ENCODE measurements around the gene GRM3.

The GRM3 gene

DNA sequence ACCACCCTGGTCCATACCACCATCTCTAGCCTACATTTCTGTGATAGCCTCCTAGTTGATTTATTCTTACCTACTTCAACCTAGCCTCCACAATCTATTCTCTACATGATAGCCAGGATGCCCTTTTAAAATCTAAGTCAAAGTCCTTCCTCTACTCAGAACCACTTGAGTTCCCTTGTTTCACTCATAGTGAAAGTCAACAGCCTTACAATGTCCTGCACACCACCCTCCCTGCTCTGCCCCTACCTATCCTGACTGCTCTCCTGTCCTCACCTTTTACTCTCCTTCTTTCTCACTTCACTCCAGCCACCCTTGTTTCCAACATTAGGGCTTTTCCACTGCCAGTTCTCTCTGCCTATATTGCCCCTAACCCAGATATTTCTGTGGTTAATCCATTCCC is 146.7 kb downstream of the GRM3 start:
- DNase-seq: no peak

DNA sequence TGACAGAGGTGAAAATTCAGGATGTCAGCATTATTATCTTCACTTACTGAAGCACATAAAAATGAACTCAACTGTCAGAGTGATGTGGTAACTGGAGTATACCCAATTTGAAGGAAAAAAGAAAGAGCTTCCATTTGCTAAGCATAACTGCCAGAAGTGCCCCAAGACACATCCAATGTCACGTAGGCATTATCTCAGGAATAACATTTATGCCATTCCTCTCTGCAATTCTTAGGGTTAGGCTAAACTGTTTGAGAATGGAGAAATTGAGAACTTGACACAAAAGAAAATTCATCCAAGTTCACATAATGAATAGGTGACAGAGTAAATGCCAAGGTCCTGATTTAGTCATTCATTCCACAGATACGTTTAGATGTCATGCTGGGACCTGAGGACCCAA is 148.6 kb downstream of the GRM3 start:
- peak; percentile 48 for DNase-seq

DNA sequence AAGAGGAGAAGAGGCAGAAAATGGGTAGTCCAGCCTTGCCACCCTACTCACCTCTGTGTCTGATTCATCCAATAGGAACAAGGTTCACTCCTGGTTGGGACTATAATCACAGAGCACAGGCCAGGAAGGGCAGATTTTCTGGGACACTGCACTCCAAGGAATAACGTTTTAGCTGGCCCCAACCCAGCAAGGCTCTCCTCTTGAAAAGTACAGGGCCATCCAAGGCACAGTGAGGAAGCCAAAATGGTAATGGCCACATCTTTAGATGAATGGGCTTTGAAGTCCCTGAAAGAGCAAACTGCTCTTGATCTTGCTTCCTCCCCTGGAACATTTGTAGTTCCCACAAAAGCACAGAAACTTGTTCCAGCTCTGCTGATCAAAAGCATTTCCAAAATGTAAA is 149.4 kb downstream of the GRM3 start:
- DNase-seq: no peak

DNA sequence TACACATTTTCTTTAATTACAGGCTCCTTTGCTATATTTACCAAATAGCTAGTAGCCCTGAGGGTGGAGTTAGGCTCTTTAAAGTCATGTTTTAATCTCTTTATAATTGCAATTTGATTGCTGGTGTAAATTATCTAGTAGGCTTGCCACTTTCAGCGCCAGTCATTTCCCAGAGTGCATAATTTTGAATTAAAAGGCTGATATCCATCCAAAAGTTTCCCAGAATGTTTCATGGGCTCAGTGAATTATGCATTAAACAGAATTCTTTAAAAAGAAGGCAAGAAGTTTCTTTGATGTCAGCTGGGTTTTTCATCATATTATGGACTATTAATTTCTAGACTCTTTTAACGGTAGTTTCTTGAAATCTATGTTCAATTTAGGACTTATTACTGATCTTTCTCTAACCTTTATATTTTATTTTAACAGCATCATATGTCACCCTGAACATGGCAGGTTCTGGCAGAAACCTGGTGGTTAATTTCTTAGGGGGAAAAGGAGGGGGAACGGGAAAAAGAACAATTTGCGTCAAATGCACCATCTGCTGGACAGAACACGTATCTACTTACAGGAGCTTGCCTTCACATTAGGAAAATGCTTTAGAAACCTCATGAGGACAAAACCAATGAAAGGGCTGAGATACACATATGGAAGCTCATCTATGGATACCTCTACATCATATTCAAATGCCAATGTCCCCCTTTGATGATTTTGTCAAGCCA is 171.1 kb downstream of the GRM3 start:
- peak; percentile 59 for DNase-seq

DNA sequence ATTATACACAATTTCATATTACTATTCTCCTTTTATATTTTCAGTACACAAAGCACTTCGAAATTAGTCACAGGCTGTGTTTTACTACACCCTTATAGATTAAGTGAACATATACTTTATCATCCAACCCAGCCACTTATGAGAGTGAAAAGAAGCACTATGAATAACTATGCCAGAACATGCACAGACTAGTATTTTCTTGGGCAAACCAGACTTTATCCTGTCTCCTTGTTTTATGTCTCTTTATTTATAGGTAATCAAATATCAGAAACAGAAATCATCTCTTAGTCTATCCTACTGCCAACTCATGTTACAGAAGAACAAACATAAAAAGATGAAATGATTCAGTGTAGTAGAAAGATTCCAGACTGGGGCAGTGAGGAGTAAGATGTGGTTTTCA is 171.8 kb downstream of the GRM3 start:
- DNase-seq: no peak

DNA sequence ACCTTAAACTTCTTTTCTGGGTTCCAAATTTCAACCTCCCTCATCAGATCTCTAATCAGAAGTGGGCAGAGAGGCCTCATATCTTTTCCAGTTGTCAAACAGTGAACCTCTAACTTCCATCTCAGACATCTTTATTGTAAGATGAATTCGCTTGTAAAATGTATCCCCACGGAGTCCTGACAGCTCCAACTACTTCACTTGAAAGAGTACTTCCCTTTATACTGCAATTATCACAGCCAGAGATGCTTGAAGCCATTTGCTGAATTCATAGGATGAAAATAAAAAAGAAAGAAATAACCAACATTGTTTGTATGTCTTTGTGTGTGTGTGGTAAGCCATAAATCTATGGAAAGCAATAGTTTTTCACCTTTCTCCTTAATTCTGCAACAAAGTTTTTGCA is 175.2 kb downstream of the GRM3 start:
- DNase-seq: no peak

DNA sequence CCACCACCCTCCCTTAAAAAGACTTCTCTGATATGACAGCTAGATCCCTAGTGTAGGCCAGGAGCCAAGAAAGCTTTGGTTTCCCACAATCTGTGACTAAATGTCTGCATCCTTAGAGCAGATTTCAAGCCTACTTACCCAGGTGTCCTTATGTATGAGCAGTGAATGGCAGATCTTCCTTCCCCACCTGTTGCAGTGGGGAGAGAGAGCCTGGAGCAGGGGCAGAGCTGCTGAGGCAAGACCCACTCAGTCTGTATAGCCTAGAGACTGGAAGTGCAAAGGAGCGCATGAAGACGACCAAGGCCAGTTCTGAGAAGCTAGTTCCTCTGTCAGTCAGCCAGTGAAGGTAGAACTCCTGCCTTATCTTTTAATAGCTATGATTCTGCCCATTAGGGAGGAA is 180.1 kb downstream of the GRM3 start:
- DNase-seq: no peak

DNA sequence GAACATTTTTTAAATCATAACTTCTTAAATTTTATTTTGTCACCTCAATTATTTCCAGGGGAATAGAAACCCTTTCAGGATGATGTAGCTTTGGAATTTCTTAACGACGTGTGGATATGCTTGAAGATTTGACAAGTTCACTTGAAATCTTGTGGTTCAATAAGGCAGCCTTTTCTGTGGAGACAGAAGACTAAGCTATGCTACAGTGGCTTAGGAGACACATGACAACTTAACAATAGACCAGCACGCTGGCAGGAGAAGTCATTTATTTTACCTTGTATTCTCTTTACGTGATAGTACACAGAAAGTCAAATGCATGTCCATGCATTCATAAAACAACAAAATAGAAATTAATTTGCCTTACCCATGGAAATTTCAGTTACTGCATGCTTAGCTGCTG is 181.6 kb downstream of the GRM3 start:
- DNase-seq: no peak

DNA sequence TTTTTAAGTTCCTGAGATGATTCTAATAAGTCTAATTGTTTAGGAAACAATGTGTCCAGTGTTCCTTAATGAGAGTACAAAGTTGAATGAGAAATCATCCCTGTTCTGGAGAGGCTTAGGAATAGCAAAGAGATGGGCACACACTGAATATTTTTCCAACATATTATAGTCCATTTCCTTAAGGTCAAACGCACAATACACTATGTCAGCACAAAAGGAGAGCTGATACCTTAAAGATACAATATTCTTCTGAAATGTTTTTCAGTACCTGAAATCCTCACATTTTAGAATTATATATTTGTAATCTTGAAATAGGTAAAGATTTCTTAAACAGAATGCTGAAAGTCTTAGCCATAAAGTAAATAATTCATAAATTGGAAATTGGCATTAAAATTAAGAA is 183.2 kb downstream of the GRM3 start:
- DNase-seq: no peak

DNA sequence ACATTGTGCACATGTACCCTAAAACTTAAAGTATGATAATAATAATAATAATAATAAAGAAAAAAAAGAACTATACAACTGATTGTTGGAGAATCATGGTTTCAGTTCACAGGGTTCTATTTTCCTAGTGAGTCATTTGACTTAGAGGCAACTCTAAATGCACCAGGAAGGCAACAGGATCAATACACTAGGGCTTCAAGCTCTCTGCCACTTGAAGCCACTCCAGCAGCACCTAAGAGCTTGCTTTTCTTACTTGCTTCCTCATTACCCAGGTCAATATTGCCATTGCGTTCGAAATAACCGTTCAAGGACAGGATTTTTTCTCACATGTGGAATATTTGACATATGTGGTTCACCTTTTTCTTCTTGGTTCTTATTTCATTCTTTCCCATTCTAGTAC is 189.7 kb downstream of the GRM3 start:
- no peak for DNase-seq

DNA sequence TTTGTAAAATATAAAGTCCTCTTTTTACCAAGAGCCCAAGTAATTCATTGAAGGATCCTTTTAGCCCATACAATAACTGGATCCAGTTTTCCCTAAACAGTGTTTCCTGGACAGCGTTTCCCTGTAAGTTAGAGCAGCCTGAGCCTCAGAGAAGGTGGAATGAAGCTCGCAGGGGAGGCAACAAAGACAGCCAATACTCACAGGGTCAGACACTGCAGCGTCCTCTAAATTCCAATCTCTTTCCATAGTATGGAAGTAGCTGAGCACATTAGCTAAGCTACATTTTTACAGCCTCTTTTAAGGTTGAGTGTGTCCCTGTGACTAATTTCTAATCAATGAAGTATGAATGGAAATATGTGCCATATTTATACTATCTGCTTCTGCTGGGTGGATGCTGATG is 193.5 kb downstream of the GRM3 start:
- DNase-seq: no peak

DNA sequence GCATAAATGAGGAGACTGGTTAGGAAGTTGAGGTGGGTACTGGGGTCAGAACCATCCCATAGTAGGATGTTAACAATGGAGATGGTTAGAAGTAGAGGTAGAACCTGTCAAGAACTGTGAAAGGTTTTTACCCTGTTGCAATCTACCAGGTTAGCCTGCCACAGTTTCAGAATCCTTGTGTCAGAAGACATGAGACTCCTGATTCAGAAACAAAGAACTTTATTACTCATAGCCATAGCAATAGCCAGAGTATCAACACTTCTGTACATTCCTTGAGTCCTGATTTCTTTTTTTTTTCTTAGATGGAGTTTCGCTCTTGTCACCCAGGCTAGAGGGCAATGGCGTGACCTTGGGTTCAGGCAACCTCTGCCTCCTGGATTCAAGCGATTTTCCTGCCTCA is 200.9 kb downstream of the GRM3 start:
- no peak for DNase-seq

DNA sequence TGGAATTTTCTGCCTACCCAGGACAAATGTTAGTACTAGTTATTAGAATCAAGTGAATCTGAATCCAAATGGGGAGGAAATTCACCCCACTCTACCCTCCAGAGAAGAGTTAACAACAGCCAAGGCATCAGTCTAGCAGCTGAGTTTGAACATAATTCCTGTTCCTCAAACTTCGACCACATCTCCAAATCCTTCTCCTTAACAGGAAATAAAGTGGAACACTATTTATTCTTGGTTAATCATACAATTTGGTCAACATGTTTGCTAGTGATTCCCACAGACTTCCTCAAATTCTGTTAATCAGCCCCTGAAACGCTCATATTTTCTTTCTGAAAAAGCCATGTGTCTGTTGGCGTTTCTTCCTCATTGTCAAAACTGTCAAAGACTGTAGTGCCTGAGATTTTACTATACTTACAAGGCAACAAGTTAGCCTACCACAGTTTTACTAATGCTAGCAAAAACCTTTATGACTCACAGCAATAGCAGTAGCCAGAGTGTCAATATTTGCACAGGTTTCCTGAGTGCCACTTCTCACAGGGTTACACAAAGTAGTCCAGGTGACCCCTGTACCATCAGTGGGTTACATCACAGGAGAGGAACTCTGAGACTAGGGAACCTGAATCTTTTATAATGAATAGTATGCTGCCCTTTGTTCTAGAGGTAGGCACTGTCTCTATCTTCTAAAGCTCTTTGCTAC is 202.9 kb downstream of the GRM3 start:
- DNase-seq: no peak

DNA sequence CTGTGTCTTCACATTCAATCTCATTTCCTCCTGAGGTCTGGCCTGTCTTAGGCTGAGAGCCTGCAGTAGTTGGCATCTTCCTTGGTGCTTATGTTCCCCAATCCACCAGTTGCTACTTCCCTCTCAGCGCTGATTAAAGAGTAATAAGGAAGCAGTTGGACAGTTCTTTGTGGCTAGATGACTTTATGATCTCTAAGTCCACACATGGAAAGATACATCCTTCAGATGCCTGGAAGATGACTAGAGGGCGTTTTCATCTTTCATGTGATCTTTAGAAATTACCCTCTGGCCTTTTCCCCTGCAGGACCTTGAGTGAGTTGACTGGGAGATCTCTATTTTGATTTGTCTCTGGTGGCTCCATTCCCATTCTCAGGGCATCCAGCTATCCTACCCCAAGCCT is 204.5 kb downstream of the GRM3 start:
- no peak for DNase-seq

DNA sequence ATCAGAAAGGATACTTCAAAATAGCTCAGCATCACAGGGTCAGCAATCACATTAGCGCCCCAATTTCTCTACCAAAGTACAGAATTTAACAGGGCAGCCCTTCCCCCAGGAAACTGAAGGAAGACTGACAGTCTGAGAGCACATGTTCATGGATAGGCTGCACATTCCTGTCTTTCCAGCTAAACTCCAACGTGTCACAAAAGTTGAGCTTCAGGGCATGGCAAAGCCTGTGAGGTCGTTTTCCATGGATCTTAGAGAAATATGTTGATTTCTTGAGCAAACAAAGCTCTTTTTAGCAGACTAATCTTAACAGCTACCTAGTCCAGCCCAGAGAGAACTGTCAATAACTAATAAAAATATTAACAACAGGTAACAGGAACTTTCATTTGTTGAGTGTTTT is 207.9 kb downstream of the GRM3 start:
- no peak for DNase-seq

DNA sequence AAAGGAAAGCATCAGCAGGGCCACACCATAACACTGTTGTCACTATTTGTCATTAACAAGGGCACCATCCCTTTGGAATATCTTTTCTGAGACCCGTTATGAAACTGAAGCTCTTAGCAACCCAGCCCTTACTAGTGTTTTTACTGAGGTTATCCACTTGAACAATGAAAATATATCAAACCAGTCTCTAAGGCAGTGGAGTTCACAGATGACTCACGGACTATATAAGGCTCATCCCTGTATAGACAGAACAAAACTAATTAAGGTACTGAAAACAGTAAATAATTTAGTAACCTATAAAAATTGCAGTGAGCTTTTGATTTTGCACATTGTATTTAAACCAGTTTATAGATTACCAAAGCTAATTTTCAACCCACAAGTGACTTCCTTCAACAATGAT is 219.7 kb downstream of the GRM3 start:
- no peak for DNase-seq

DNA sequence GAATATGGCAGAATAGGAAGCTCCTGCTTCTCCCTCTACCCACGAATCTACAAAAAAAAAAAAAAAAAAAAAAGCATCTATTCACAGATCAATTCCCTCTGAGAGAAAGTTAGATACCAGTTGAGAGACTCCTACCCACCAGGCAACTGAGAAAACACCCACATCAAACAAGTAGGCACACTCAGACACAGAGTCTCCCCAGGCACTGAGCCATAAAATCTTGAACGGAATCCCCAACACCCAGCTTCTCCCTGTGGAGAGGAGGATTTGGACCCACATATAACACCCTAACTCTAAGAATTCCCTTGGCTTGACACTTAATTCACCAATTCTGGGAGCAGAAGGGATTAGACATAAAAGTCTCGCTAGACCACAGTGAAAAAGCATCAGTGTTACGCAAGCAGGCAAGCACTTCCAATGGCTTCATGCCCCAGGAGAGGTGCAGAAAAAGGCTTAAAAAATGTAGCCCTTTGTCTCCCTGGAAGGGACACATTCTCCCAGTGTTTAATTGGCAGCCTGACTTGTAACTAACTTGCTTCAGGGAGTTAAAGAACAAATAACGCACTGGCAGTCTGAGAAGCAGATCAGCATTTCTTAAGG is 223.6 kb downstream of the GRM3 start:
- no peak for DNase-seq

DNA sequence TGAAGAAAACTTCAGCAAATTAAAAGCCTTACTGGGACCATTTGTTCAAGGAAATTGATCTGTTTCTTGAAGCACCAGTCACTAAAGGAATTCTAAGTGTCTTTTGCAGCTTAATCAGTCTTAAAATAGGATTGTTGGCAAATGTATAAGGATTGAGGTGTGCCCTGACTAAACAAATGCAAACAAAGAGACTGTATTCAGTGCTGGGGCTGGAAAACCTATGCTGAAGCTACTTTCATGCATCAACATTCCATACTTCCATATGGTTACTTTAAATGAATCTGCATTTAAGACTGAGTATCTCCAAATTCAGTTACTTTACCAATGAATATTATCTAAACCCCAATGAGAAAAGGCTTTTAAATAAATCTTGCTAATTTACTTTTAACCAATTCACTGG is 232.4 kb downstream of the GRM3 start:
- DNase-seq: no peak

DNA sequence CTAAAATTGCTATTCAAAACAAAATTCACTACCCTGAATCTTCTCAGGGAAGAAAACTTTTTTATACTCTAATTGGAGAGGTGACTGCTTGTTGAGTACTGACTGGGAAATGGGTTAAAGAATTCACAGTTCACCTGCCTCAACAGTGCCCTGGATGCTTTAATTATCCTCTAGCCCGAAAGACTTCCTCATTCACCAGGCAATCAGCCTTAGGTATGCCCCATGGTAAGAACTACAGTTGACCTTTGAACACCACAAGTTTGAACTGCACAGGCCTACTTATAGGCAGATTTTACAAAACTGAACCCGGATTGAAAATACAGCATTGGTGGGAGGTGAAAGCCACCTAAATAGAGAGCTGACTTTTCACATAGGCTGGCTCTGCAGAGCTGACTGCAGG is 240.4 kb downstream of the GRM3 start:
- no peak for DNase-seq

DNA sequence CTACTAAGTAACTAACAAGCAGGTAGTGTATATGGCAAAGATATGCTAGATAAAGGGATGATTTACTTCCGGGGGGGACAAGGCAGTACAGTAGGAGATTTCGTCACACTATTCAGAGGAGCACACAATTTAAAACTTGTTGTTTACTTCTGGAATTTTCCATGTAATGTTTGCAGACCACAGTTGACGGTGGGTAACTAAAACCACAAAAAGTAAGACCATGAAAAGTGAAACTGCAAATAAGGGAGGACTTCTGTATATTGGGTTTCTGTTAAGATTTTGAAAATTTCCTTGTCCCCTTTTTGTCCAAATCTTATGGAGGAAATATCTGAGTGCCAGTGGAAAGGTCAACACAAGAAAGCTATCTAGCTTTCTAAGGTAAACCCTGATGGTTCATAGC is 245.8 kb downstream of the GRM3 start:
- DNase-seq: no peak

DNA sequence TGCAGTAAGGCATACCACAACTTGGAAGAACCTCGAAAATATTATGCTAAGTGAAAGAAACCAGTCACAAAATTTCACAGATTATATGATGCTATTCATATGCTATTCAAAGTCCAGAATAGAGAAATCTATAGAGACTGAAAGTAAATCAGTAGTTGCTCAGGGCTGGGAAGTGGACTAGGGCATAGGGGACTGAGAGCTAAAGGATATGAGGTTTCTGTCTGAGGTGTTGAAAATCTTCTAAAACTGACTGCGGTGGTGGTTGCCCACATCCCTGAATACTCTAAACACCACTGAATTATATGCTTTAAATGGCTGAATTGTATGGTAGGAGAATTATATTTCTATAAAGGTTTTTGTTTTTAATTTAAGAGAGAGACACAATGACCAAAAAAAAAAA is 254.5 kb downstream of the GRM3 start:
- no peak for DNase-seq

DNA sequence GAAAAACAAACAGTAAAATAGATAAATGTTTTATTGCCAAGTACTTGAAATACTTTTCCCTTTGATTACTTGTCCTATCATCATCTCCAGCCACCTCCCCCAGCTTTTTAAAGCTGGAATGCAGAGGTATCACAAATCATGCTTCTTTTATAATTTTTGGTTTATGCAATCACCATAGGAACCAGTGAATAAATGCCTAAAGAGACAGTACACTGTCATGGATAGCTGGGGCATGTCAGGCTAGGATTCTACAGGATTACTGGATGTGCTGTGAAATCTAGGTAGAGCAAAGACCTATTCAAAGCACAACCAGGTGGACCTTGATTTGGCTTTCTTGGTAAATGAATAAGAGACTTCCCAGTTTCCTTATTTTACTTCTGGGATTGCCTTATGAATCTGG is 257.2 kb downstream of the GRM3 start:
- DNase-seq: no peak

DNA sequence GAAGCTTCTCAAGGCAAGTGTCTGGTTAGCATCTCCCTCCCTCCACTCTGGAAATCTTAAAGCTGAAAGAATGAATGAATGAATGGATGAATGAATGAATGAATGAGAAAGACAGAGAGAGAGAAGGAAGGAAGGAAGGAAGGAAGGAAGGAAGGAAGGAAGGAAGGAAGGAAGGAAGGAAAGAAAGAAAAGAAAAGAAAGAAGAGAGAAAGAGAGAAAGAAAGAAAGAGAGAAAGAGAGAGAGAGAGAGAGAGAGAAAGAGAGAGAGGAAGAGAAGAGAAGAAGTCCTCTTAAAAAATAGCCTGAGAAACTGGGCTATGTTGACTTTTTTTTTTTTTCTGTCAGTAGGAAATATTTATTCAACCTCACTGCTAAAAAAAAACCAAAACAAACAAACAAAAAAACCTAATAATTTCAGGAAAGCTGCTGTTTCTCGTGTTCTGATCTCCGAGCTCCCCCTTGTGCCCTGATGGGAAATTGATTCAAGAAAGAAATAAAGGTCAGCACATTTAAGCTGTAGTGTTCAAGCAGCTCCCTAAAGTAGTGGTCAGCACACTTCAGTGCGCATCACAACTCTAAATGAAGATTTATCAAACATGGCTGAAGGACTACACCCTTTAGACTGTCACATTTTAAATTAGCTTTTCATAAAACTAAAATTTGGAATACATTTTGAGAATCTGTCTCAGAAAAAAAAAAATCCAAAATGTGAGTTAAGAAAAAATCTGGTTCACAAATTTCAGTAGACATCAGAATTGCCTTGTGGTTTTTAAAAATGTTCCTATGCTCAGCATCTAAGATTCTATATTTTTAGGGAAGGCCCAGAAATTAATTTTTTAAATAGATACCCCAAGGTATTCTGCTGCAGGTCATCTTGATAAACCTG is 261.5 kb downstream of the GRM3 start:
- DNase-seq: peak; percentile 68

DNA sequence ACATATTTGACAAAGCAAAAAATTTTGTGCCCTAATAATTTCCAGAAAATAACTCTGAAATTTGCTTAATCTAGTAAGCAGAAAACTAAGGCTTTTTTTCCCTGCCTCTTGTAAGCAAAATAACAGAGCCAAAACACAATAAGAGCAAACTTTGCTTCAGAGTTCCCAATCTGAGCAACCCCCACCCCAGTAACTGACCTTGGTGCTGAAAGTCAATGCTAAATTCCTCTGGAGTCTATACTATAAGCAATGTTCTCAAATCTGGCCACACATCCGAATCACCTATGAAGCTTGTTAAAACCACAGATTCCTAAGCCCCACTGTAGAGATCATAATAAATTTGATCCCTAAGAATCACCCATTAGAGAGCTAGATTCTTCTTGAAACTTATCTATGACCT is 265.2 kb downstream of the GRM3 start:
- DNase-seq: peak; percentile 43

All from eye (tissue), 1 donor.